IMR-90 (cell line): ENCODE data around the gene OGFOD3. TPM values are rescaled to one million over a fixed set of nuclear protein-coding genes. Genes with fewer than 3 reads are reported as not detected.

Source experiments
- ATAC-seq: fragments of 200-7000 bp; cut with Tn5 transposase; 2 replicates; pipeline ENCODE4 v1.9.1; 2020; ENCODE audit warnings: low read depth, mild to moderate bottlenecking, moderate library complexity
- BruUV-seq: library from RNA; stranded (reverse); fragments of 400-500 nt; replicated peaks from 2 replicates; lab custom pipeline; 2021; lab: Mats Ljungman, UMichigan
- CTCF ChIA-PET: fragments of 300-600 bp; formaldehyde crosslinking; extraction: SDS; loops from one replicate; lab custom pipeline; 2021; ENCODE audit warnings: antibody characterized with exemption; lab: Yijun Ruan, JAX
- POLR2A ChIA-PET: fragments of 300-600 bp; sonication (Branson Sonifier 250); formaldehyde crosslinking; loops from one replicate; lab custom pipeline; 2022; ENCODE audit warnings: antibody characterized with exemption; ENCODE audit not compliant: unreplicated experiment; lab: Charles Lee
- DNase-seq: peaks from one replicate; pipeline ENCODE4 v3.0.0; 2013
- H2AFZ ChIP-seq: replicated peaks from 2 replicates; pipeline ENCODE3; 2013; ENCODE audit warnings: low read length, mild to moderate bottlenecking; ENCODE audit not compliant: poor library complexity
- H2AK5ac ChIP-seq: 2 replicates; pipeline ENCODE4 v1.6.1; 2013; ENCODE audit warnings: low read depth, low read length, inconsistent platforms
- H2AK9ac ChIP-seq: replicated peaks from 2 replicates; pipeline ENCODE3; 2013; ENCODE audit warnings: mild to moderate bottlenecking, low read depth, low read length, moderate library complexity; ENCODE audit not compliant: poor library complexity
- H2BK120ac ChIP-seq: 2 replicates; pipeline ENCODE4 v1.6.1; 2013; ENCODE audit warnings: low read depth, low read length, inconsistent platforms
- H2BK15ac ChIP-seq: 3 replicates; pipeline ENCODE4 v1.6.1; 2013; ENCODE audit warnings: low read depth, low read length, inconsistent platforms
- H2BK20ac ChIP-seq: 2 replicates; pipeline ENCODE4 v1.6.1; 2013; ENCODE audit warnings: low read depth, mild to moderate bottlenecking, inconsistent platforms, low read length, moderate library complexity
- H2BK5ac ChIP-seq: 2 replicates; pipeline ENCODE4 v1.6.1; 2013; ENCODE audit warnings: mild to moderate bottlenecking, low read depth, low read length, inconsistent platforms; ENCODE audit not compliant: poor library complexity, severe bottlenecking
- H3K14ac ChIP-seq: replicated peaks from 2 replicates; pipeline ENCODE4 v1.6.1; 2013; ENCODE audit warnings: low read depth, low read length, inconsistent platforms
- H3K18ac ChIP-seq: 2 replicates; pipeline ENCODE4 v1.6.1; 2013; ENCODE audit warnings: low read depth, low read length, control low read depth
- H3K23ac ChIP-seq: 2 replicates; pipeline ENCODE4 v1.6.1; 2013; ENCODE audit warnings: low read depth, low read length, inconsistent platforms
- H3K27ac ChIP-seq: 2 replicates; pipeline ENCODE4 v1.5.1; 2013; ENCODE audit warnings: mild to moderate bottlenecking, control low read depth, low read length; ENCODE audit not compliant: insufficient read depth
- H3K27me3 ChIP-seq: 2 replicates; pipeline ENCODE4 v1.6.1; 2013; ENCODE audit warnings: low read length; ENCODE audit not compliant: control insufficient read depth, insufficient read depth
- H3K36me3 ChIP-seq: 2 replicates; pipeline ENCODE4 v1.6.1; 2013; ENCODE audit warnings: low read length, mixed read lengths; ENCODE audit not compliant: control insufficient read depth, insufficient read depth
- H3K4ac ChIP-seq: 2 replicates; pipeline ENCODE4 v1.6.1; 2013; ENCODE audit warnings: low read depth, low read length, inconsistent platforms
- H3K4me1 ChIP-seq: 2 replicates; pipeline ENCODE4 v1.6.1; 2013; ENCODE audit warnings: low read length, mixed read lengths; ENCODE audit not compliant: control insufficient read depth, insufficient read depth
- H3K4me2 ChIP-seq: 2 replicates; pipeline ENCODE4 v1.6.1; 2013; ENCODE audit warnings: low read depth, mild to moderate bottlenecking, control low read depth, low read length, moderate library complexity
- H3K4me3 ChIP-seq: 2 replicates; pipeline ENCODE4 v1.5.1; 2013; ENCODE audit warnings: low read depth, mild to moderate bottlenecking, control low read depth, low read length, moderate library complexity; ENCODE audit not compliant: insufficient read depth
- H3K56ac ChIP-seq: 2 replicates; pipeline ENCODE4 v1.6.1; 2013; ENCODE audit warnings: low read length, inconsistent platforms; ENCODE audit not compliant: insufficient read depth; ENCODE audit errors: extremely low read depth
- H3K79me1 ChIP-seq, 2 experiments: 2 replicates each; pipeline ENCODE4 v1.6.1; 2013; ENCODE audit warnings: low read length in 2 of 2, inconsistent platforms in 1 of 2, low read depth in 1 of 2
- H3K9ac ChIP-seq: 2 replicates; pipeline ENCODE4 v1.6.1; 2013; ENCODE audit warnings: low read depth, low read length, control low read depth
- H3K9me1 ChIP-seq: 2 replicates; pipeline ENCODE4 v1.6.1; 2013; ENCODE audit warnings: low read length, inconsistent platforms; ENCODE audit not compliant: insufficient read depth
- H3K9me3 ChIP-seq: 2 replicates; pipeline ENCODE4 v1.6.1; 2013; ENCODE audit warnings: low read length; ENCODE audit not compliant: control insufficient read depth, insufficient read depth
- H4K20me1 ChIP-seq: 2 replicates; pipeline ENCODE4 v1.6.1; 2013; ENCODE audit warnings: low read length, inconsistent platforms; ENCODE audit not compliant: insufficient read depth
- H4K5ac ChIP-seq: 2 replicates; pipeline ENCODE4 v1.6.1; 2013; ENCODE audit warnings: mild to moderate bottlenecking, low read depth, low read length, control low read depth
- H4K8ac ChIP-seq, 2 experiments: 2 replicates each; pipeline ENCODE4 v1.6.1; 2013; ENCODE audit warnings: low read depth in 2 of 2, low read length in 2 of 2, control low read depth in 1 of 2, inconsistent platforms in 1 of 2
- H4K91ac ChIP-seq: 2 replicates; pipeline ENCODE4 v1.6.1; 2013; ENCODE audit warnings: low read depth, low read length, inconsistent platforms; ENCODE audit not compliant: insufficient read depth
- BHLHE40 ChIP-seq: fragments of 150-350 bp; IDR thresholded peaks from 2 replicates; pipeline ENCODE4 v1.6.1; 2016; ENCODE audit warnings: mild to moderate bottlenecking, low read depth, low read length
- CEBPB ChIP-seq: IDR thresholded peaks from 2 replicates; pipeline ENCODE4 v1.6.1; 2012; ENCODE audit warnings: low read depth, low read length, improper control_type of control experiment
- CHD1 ChIP-seq: IDR thresholded peaks from 2 replicates; pipeline ENCODE4 v1.6.1; 2012; ENCODE audit warnings: low read depth, low read length, improper control_type of control experiment
- CTCF ChIP-seq: conservative IDR thresholded peaks from 2 replicates; pipeline ENCODE4 v1.5.1; 2012; ENCODE audit warnings: mild to moderate bottlenecking, low read depth, low read length, improper control_type of control experiment
- ELK1 ChIP-seq: fragments of 150-350 bp; IDR thresholded peaks from 2 replicates; pipeline ENCODE4 v1.6.1; 2016; ENCODE audit warnings: low read depth, mild to moderate bottlenecking, low read length, moderate library complexity, borderline replicate concordance
- FOS ChIP-seq: fragments of 150-350 bp; IDR thresholded peaks from 2 replicates; pipeline ENCODE4 v1.6.1; 2016; ENCODE audit warnings: low read depth, low read length
- MAZ ChIP-seq: IDR thresholded peaks from 2 replicates; pipeline ENCODE4 v1.6.1; 2012; ENCODE audit warnings: low read depth, mild to moderate bottlenecking, low read length, improper control_type of control experiment, moderate library complexity, borderline replicate concordance
- MXI1 ChIP-seq: IDR thresholded peaks from 2 replicates; pipeline ENCODE4 v1.6.1; 2012; ENCODE audit warnings: low read depth, mild to moderate bottlenecking, low read length, moderate library complexity, borderline replicate concordance
- POLR2A ChIP-seq: IDR thresholded peaks from 2 replicates; pipeline ENCODE4 v1.6.1; 2012; ENCODE audit warnings: mild to moderate bottlenecking, low read depth, low read length
- RAD21 ChIP-seq: IDR thresholded peaks from 2 replicates; pipeline ENCODE4 v1.6.1; 2012; ENCODE audit warnings: low read length, improper control_type of control experiment
- RFX5 ChIP-seq: IDR thresholded peaks from 2 replicates; pipeline ENCODE4 v1.8.0; 2012; ENCODE audit warnings: low read depth, mild to moderate bottlenecking, low read length, moderate library complexity
- SMC3 ChIP-seq: fragments of 150-350 bp; IDR thresholded peaks from 2 replicates; pipeline ENCODE4 v1.6.1; 2016; ENCODE audit warnings: low read depth, mild to moderate bottlenecking, antibody characterized with exemption, low read length, moderate library complexity
- WGBS, 2 experiments: methylation state at CpG; one replicate each; pipeline versions ENCODE4 v1.1.5 to v1.1.7; 2013; ENCODE audit warnings: missing lambda C conversion rate in 2 of 2; ENCODE audit not compliant: insufficient read length in 1 of 2; ENCODE audit errors: extremely low coverage in 2 of 2; 5-methylcytosine and 5-hydroxymethylcytosine counted together
- dilution Hi-C: fragments of 300-500 bp; cut with HindIII; formaldehyde crosslinking; loops from one replicate; pipeline ENCODE4 v1.14.3; 2018; ENCODE audit warnings: low sequenced_read_pairs; ENCODE audit not compliant: unreplicated experiment
- in situ Hi-C: fragments of 300-500 bp; cut with MboI; formaldehyde crosslinking; loops from 3 replicates; pipeline ENCODE4 v1.14.3; 2019; ENCODE audit warnings: low sequenced_read_pairs, inconsistent platforms, mixed read lengths
- intact Hi-C: fragments of 100-400 bp; cut with micrococcal nuclease; formaldehyde crosslinking; loops from 2 replicates; pipeline ENCODE4 v1.10.0; 2022
- polyA plus RNA-seq, 3 experiments: library from polyadenylated mRNA; depleted of rRNA; stranded (reverse); fragments of >200 nt; gene quantifications; 2 replicates each; pipeline ENCODE4 v1.2.3, GENCODE V29; 2012; ENCODE audit warnings: low replicate concordance in 1 of 3
- total RNA-seq: library from RNA; depleted of rRNA; stranded (reverse); fragments of >200 nt; gene quantifications from 2 replicates; pipeline ENCODE4 v1.2.3, GENCODE V29; 2012

OGFOD3 gene
- total and polyA plus RNA-seq, 2 of the 4 experiments (the other 2 are of a cell fraction) = 25.3 to 33.4 TPM

GRCh38 chr17:82424001-82424862 lies 5.8 kb upstream of the OGFOD3 start (continued):
- peak; percentile 62 for TF ChIP-seq CTCF

GRCh38 chr17:82419540-82419939 lies 1.2 kb upstream of the OGFOD3 start:
- Histone ChIP-seq H3K4me3 (peak overlapping the region; percentile 6; the same call in 1 of the 2 replicates), H2AK5ac (no peak overlapping the region), H3K18ac (no peak overlapping the region), H3K23ac (no peak overlapping the region), H3K4ac (no peak overlapping the region), H3K4me1 (no peaks in the 10 kb centered on the region), H3K9ac (no peak overlapping the region), H3K79me1 (peaks cover 0 to 11% of the 10 kb centered on the region in 2 experiments; a peak in 1 of 4 replicates), H3K56ac (no peak overlapping the region), H3K9me1 (0 out of 2 replicates have a peak, but pooled peaks cover 4% of the 10 kb centered on the region), H2BK20ac (no peak overlapping the region), H3K27ac (no peak overlapping the region), H2AFZ (no peak overlapping the region), H2AK9ac (no peak overlapping the region), H3K14ac (no peak overlapping the region), H2BK5ac (no peak overlapping the region), H3K27me3 (no peaks in the 10 kb centered on the region), H3K4me2 (peak overlapping the region; percentile 98; the same call in 1 of the 2 replicates), H4K8ac (peak overlapping the region in 1 of 2 experiments; percentile 62; a peak in 1 of 4 replicates), H3K36me3 (peaks cover 2% of the 10 kb centered on the region; the same call in 1 of the 2 replicates), H4K91ac (no peak overlapping the region), H4K20me1 (peaks cover 16% of the 10 kb centered on the region), H2BK15ac (no peak overlapping the region), H3K9me3 (peaks cover 5% of the 10 kb centered on the region; the same call in 1 of the 2 replicates), H2BK120ac (no peak overlapping the region), H4K5ac (no peak overlapping the region)
- no peak for DNase-seq
- WGBS, 2 experiments = 100% methylated on average over 1 of the region's 2 CpGs; no CpG with 5 or more reads in 1 of the 2 experiments
- CTCF ChIA-PET = no interaction called here
- in situ Hi-C loops (no loop called here), dilution Hi-C loops (no loop called here), intact Hi-C loops (no loop called here)
- POLR2A ChIA-PET = no interaction called here
- ATAC-seq = no peak
- BruUV-seq = no TSS peak
- TF ChIP-seq BHLHE40 (no peak), CHD1 (no peak), CEBPB (no peak), ELK1 (no peak), MAZ (no peak), RAD21 (no peak), SMC3 (no peak), POLR2A (no peak), MXI1 (no peak), FOS (no peak), RFX5 (no peak)
